ENCODE data around the gene NLRP2B. TPM values are rescaled to one million over a fixed set of nuclear protein-coding genes. Genes with fewer than 3 reads are reported as not detected.
A peak's percentile ranks its signal among the peaks of the same experiment; 100 is the strongest.

Gene NLRP2B
- total RNA-seq, 1 donor from 2014 or later, result not detected

DNA sequence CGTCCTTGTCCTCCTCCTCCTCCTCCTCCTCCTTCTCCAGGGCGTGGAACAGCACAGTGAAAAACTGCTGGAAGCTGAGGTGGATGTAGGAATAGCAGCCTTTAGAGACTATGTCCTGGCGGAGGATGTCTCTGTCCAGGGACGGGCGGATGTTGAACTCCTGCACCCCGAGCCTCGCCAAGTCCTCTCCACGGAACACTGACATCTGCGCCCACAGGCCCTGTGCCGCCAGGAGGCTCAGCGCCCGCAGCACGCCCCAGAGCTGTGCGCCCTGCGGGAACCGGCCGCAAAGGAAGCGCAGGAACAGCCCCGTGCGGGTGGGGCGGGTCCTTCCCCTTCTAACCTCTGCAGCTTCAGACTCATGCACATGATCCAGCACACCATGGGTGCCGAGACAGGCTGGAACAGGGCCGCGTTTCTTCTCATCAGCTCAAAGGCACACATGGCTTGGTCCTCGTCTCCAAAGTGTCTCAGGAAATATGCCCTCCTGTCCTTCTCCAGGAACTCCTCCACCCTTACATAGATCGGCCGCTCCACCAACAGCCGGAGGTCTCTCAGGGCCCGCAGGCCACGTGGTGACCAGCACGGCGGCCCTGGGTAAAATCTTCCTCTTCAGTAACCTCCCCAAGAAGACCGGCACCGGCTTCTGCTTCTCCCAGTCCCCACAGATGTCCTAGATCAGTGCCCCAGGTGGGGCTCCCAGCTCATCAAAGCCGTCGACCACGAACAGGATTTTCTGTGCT, 1.2 kb downstream of the NLRP2B start:
- TF ChIP-seq, protein P1, sequence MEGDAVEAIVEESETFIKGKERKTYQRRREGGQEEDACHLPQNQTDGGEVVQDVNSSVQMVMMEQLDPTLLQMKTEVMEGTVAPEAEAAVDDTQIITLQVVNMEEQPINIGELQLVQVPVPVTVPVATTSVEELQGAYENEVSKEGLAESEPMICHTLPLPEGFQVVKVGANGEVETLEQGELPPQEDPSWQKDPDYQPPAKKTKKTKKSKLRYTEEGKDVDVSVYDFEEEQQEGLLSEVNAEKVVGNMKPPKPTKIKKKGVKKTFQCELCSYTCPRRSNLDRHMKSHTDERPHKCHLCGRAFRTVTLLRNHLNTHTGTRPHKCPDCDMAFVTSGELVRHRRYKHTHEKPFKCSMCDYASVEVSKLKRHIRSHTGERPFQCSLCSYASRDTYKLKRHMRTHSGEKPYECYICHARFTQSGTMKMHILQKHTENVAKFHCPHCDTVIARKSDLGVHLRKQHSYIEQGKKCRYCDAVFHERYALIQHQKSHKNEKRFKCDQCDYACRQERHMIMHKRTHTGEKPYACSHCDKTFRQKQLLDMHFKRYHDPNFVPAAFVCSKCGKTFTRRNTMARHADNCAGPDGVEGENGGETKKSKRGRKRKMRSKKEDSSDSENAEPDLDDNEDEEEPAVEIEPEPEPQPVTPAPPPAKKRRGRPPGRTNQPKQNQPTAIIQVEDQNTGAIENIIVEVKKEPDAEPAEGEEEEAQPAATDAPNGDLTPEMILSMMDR (IDR thresholded peaks at IDR 0.05; ENCODE audit: insufficient read depth, low read depth, low read length), result no peak
- no peak for TF ChIP-seq EZH2 (IDR thresholded peaks at IDR 0.05; ENCODE audit: insufficient read depth, low read length)
- H3K27ac ChIP-seq (ENCODE audit: low read depth, low read length), result no peak overlapping the region
- H3K27ac Mint-ChIP-seq (ENCODE audit: unreplicated experiment), result no peak overlapping the region
- no peak for DNase-seq (ENCODE audit: low read depth)
- H3K36me3 Mint-ChIP-seq (ENCODE audit: low read depth, unreplicated experiment), result no peaks in the 10 kb centered on the region
- H3K79me2 ChIP-seq (ENCODE audit: insufficient read depth, low read length), result no peaks in the 10 kb centered on the region
- H4K20me1 ChIP-seq (ENCODE audit: insufficient read depth, low read length), result no peaks in the 10 kb centered on the region
- no peaks in the 10 kb centered on the region for H3K9me3 ChIP-seq (ENCODE audit: insufficient read depth, low read depth, low read length)
- no peak overlapping the region for H3K4me3 ChIP-seq (ENCODE audit: insufficient read depth, low read depth, low read length)
- H3K9me3 Mint-ChIP-seq (ENCODE audit: unreplicated experiment), result peaks cover 1% of the 10 kb centered on the region
- H3K27me3 Mint-ChIP-seq (ENCODE audit: low read depth, unreplicated experiment), result peaks cover 2% of the 10 kb centered on the region
- H3K4me1 ChIP-seq (ENCODE audit: insufficient read depth, low read length), result no peaks in the 10 kb centered on the region
- no peak overlapping the region for H2AFZ ChIP-seq (ENCODE audit: low read depth, low read length)
- H3K4me2 ChIP-seq (ENCODE audit: low read length), result no peak overlapping the region
- H3K4me1 Mint-ChIP-seq (ENCODE audit: low read depth, unreplicated experiment), result no peaks in the 10 kb centered on the region
- no peaks in the 10 kb centered on the region for H3K27me3 ChIP-seq (ENCODE audit: insufficient read depth, low read length)
- no peaks in the 10 kb centered on the region for H3K36me3 ChIP-seq (ENCODE audit: insufficient read depth, low read length)
- FAIRE-seq, result no peak
- H3K4me3 Mint-ChIP-seq (ENCODE audit: unreplicated experiment), result no peak overlapping the region
- no peak overlapping the region for H3K9ac ChIP-seq (ENCODE audit: low read length)

DNA sequence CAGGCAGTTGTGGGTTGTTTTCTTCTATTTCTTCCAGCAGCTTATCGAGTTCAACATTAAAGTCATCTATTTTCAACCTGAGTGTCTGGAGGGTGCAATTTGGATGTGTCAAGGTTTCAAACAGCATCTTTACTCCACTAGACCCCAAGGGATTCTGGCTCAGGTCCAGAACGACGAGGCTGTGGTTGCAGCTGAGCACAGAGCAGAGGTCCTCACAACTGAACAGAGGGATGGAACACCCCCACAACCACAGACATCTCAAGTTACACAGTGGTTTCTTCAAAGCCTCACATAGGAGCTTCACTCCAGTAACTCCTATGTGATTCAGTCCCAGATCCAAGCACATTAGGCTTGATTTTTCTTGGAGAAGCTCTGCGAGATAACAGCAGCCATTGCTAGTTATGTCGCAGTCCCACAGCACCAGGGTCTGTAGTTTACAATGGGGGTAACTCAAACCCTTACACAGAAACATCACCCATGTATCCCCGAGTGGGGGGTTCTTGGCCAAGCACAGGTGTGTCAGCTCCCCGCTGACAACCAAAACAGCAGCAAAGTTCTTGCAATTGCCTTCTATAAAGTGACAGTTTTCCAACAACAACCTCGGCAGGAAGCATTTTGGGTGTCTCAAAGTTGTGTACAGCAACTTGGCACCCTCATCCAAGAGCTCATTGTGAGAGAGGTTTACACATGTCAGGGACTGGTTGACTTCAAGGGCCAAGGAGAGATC, 2.8 kb downstream of the NLRP2B start:
- Histone ChIP-seq H4K20me1 (ENCODE audit: insufficient read depth, low read length) (no peaks in the 10 kb centered on the region), H3K4me1 (ENCODE audit: insufficient read depth, low read length) (no peaks in the 10 kb centered on the region), H2AFZ (ENCODE audit: low read depth, low read length) (no peak overlapping the region), H3K36me3 (ENCODE audit: insufficient read depth, low read length) (no peaks in the 10 kb centered on the region), H3K9ac (ENCODE audit: low read length) (no peak overlapping the region), H3K27ac (ENCODE audit: low read depth, low read length) (no peak overlapping the region), H3K4me3 (ENCODE audit: insufficient read depth, low read depth, low read length) (no peak overlapping the region), H3K79me2 (ENCODE audit: insufficient read depth, low read length) (no peaks in the 10 kb centered on the region), H3K4me2 (ENCODE audit: low read length) (no peak overlapping the region), H3K27me3 (ENCODE audit: insufficient read depth, low read length) (no peaks in the 10 kb centered on the region), H3K9me3 (ENCODE audit: insufficient read depth, low read depth, low read length) (no peaks in the 10 kb centered on the region)
- Mint-ChIP-seq H3K4me1 (ENCODE audit: low read depth, unreplicated experiment) (no peaks in the 10 kb centered on the region), H3K27me3 (ENCODE audit: low read depth, unreplicated experiment) (peaks cover 2% of the 10 kb centered on the region), H3K9me3 (ENCODE audit: unreplicated experiment) (peaks cover 5% of the 10 kb centered on the region), H3K4me3 (ENCODE audit: unreplicated experiment) (no peak overlapping the region), H3K36me3 (ENCODE audit: low read depth, unreplicated experiment) (no peaks in the 10 kb centered on the region), H3K27ac (ENCODE audit: unreplicated experiment) (no peak overlapping the region)
- TF ChIP-seq, protein P1 (IDR thresholded peaks at IDR 0.05; ENCODE audit: insufficient read depth, low read depth, low read length), result no peak
- TF ChIP-seq EZH2 (IDR thresholded peaks at IDR 0.05; ENCODE audit: insufficient read depth, low read length), result no peak
- DNase-seq (ENCODE audit: low read depth), result no peak
- FAIRE-seq, result peak; percentile 56

DNA sequence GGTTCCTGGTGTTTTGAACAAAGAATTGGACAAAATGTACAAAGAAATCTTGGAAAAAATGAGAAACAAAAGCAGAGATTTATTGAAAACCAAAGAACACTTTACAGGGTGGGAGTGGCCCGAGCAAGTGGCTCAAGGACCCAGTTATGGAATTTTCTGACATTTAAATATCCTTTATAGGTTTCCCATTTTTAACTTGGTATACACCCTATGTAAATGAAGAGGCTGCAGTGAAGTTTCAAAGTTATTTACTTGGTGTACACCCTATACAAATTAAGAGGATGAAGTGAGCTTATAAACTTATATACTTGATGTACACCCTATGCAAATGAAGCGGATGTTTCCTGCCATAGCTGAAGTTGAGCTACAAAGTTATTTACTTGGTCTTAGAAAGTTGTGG, 4.7 kb downstream of the NLRP2B start:
- FAIRE-seq, result no peak
- H3K4me2 ChIP-seq (ENCODE audit: low read length), result no peak overlapping the region
- no peaks in the 10 kb centered on the region for H3K4me1 ChIP-seq (ENCODE audit: insufficient read depth, low read length)
- Mint-ChIP-seq H3K9me3 (ENCODE audit: unreplicated experiment) (peaks cover 5% of the 10 kb centered on the region), H3K4me1 (ENCODE audit: low read depth, unreplicated experiment) (no peaks in the 10 kb centered on the region), H3K27me3 (ENCODE audit: low read depth, unreplicated experiment) (peaks cover 2% of the 10 kb centered on the region), H3K36me3 (ENCODE audit: low read depth, unreplicated experiment) (no peaks in the 10 kb centered on the region), H3K4me3 (ENCODE audit: unreplicated experiment) (no peak overlapping the region), H3K27ac (ENCODE audit: unreplicated experiment) (no peak overlapping the region)
- no peak overlapping the region for H2AFZ ChIP-seq (ENCODE audit: low read depth, low read length)
- TF ChIP-seq EZH2 (IDR thresholded peaks at IDR 0.05; ENCODE audit: insufficient read depth, low read length), result no peak
- no peak overlapping the region for H3K27ac ChIP-seq (ENCODE audit: low read depth, low read length)
- H3K79me2 ChIP-seq (ENCODE audit: insufficient read depth, low read length), result no peaks in the 10 kb centered on the region
- no peaks in the 10 kb centered on the region for H4K20me1 ChIP-seq (ENCODE audit: insufficient read depth, low read length)
- H3K9me3 ChIP-seq (ENCODE audit: insufficient read depth, low read depth, low read length), result no peaks in the 10 kb centered on the region
- no peak for DNase-seq (ENCODE audit: low read depth)
- H3K36me3 ChIP-seq (ENCODE audit: insufficient read depth, low read length), result no peaks in the 10 kb centered on the region
- no peaks in the 10 kb centered on the region for H3K27me3 ChIP-seq (ENCODE audit: insufficient read depth, low read length)
- no peak overlapping the region for H3K4me3 ChIP-seq (ENCODE audit: insufficient read depth, low read depth, low read length)
- H3K9ac ChIP-seq (ENCODE audit: low read length), result no peak overlapping the region

Data from astrocyte (in vitro differentiated cells and primary cell).